HG02973 (cell line): ENCODE results near the gene CDC73.
"Not testable (repeated sequence)": the region's sequence is repeated elsewhere in the genome, so short reads cannot be mapped to it uniquely, and the experiment has no call there.

Source experiments
- ATAC-seq: cut with Tn5 transposase; IDR thresholded peaks from one replicate; pipeline ENCODE4 v1.9.1; 2021; ENCODE audit warnings: moderate library complexity; ENCODE audit not compliant: unreplicated experiment

CDC73 gene

GRCh38 chr1:193179094-193179493 lies 57.3 kb downstream of the CDC73 start:
- no peak for ATAC-seq

- no peak for ATAC-seq
These were observed 59.7 kb downstream of the CDC73 start for GRCh38 chr1:193181536-193181935.

- ATAC-seq: no peak
These were observed 60.2 kb downstream of the CDC73 start for GRCh38 chr1:193181985-193182384.

GRCh38 chr1:193183019-193183627 lies 61.3 kb downstream of the CDC73 start:
- peak; percentile 71 for ATAC-seq

- no peak for ATAC-seq
These were observed 62.9 kb downstream of the CDC73 start for GRCh38 chr1:193184776-193185175.

- ATAC-seq: no peak
These were observed 63.4 kb downstream of the CDC73 start for GRCh38 chr1:193185211-193185610.

GRCh38 chr1:193185901-193186731 lies 64.3 kb downstream of the CDC73 start, which contains the start of gene B3GALT2:
Gene B3GALT2 (minus strand): TSS chr1:193186613. CDS start chr1:193181562, 5,051 bp downstream.
- ATAC-seq: no peak

GRCh38 chr1:193187114-193187513 lies 65.3 kb downstream of the CDC73 start:
- no peak for ATAC-seq

- not testable (repeated sequence) for ATAC-seq
These were observed 67.1 kb downstream of the CDC73 start for GRCh38 chr1:193188915-193189314.

- ATAC-seq: no peak
These were observed 67.7 kb downstream of the CDC73 start for GRCh38 chr1:193189442-193190095.

GRCh38 chr1:193190096-193190744 lies 68.4 kb downstream of the CDC73 start:
- ATAC-seq: no peak

- ATAC-seq: no peak
These were observed 70.8 kb downstream of the CDC73 start for GRCh38 chr1:193192586-193192985.

GRCh38 chr1:193199940-193200339 lies 78.1 kb downstream of the CDC73 start:
- ATAC-seq: no peak

- ATAC-seq: no peak
These were observed 79.2 kb downstream of the CDC73 start for GRCh38 chr1:193201021-193201420.

- no peak for ATAC-seq
These were observed 89.2 kb downstream of the CDC73 start for GRCh38 chr1:193210996-193211395.

- peak; percentile 89 for ATAC-seq
These were observed 89.7 kb downstream of the CDC73 start for GRCh38 chr1:193211539-193211938.

GRCh38 chr1:193212637-193213036 lies 90.8 kb downstream of the CDC73 start:
- ATAC-seq: no peak

GRCh38 chr1:193213998-193214397 lies 92.2 kb downstream of the CDC73 start:
- ATAC-seq: no peak

- ATAC-seq: no peak
These were observed 95.1 kb downstream of the CDC73 start for GRCh38 chr1:193216920-193217319.

GRCh38 chr1:193219391-193219790 lies 97.6 kb downstream of the CDC73 start:
- ATAC-seq: no peak

- no peak for ATAC-seq
These were observed 99.8 kb downstream of the CDC73 start for GRCh38 chr1:193221651-193222050.
